A673 (cell line): Measurements from ENCODE around the gene PKD1. TPM values are rescaled to one million over a fixed set of nuclear protein-coding genes. Genes with fewer than 3 reads are reported as not detected.

ENCODE experiments used
- BruUV-seq: library from RNA; stranded (reverse); fragments of 400-500 nt; replicated peaks from 2 replicates; lab custom pipeline; 2021; lab: Mats Ljungman, UMichigan
- CTCF ChIA-PET: fragments of 300-600 bp; sonication (Branson Sonifier 250); formaldehyde crosslinking; loops from one replicate; lab custom pipeline; 2022; ENCODE audit warnings: antibody characterized with exemption; lab: Charles Lee
- POLR2A ChIA-PET: fragments of 300-600 bp; sonication (Branson Sonifier 250); formaldehyde crosslinking; loops from one replicate; lab custom pipeline; 2022; ENCODE audit warnings: antibody characterized with exemption; ENCODE audit not compliant: low non-redundant PET; lab: Charles Lee
- DNase-seq: peaks from one replicate; pipeline ENCODE4 v3.0.0-alpha.2; 2015; ENCODE audit warnings: low spot score
- H3K27ac ChIP-seq: fragments of 200-600 bp; sonication (generic); 2 replicates; pipeline ENCODE4 v1.5.1; 2016; ENCODE audit warnings: mixed run types, low read depth, mild to moderate bottlenecking, mixed read lengths, antibody characterized with exemption, low read length; ENCODE audit not compliant: poor library complexity, severe bottlenecking
- H3K27me3 ChIP-seq: fragments of 200-600 bp; sonication (generic); replicated peaks from 2 replicates; pipeline ENCODE4 v1.6.1; 2017; ENCODE audit warnings: mixed run types, low read depth, mild to moderate bottlenecking, mixed read lengths, antibody characterized with exemption, low read length; ENCODE audit not compliant: insufficient read depth, poor library complexity
- H3K36me3 ChIP-seq: fragments of 200-600 bp; sonication (generic); 2 replicates; pipeline ENCODE4 v1.6.1; 2016; ENCODE audit warnings: mixed run types, mild to moderate bottlenecking, mixed read lengths, antibody characterized with exemption, low read length; ENCODE audit not compliant: insufficient read depth, poor library complexity, severe bottlenecking
- H3K4me1 ChIP-seq: fragments of 200-600 bp; sonication (generic); 2 replicates; pipeline ENCODE4 v1.6.1; 2017; ENCODE audit warnings: mixed run types, mild to moderate bottlenecking, mixed read lengths, antibody characterized with exemption, low read length; ENCODE audit not compliant: insufficient read depth, poor library complexity, severe bottlenecking
- H3K4me3 ChIP-seq: fragments of 200-600 bp; sonication (generic); 2 replicates; pipeline ENCODE4 v1.5.1; 2016; ENCODE audit warnings: low read depth, mixed run types, mild to moderate bottlenecking, mixed read lengths, low read length; ENCODE audit not compliant: poor library complexity, severe bottlenecking
- H3K9me3 ChIP-seq: fragments of 200-600 bp; sonication (generic); 2 replicates; pipeline ENCODE4 v1.6.1; 2016; ENCODE audit warnings: mixed run types, low read depth, mild to moderate bottlenecking, mixed read lengths, antibody characterized with exemption, low read length; ENCODE audit not compliant: poor library complexity, severe bottlenecking
- EZH2 ChIP-seq: fragments of 200-600 bp; sonication (generic); IDR thresholded peaks from 2 replicates; pipeline ENCODE4 v1.6.1; 2017; ENCODE audit warnings: borderline replicate concordance, low read depth, mild to moderate bottlenecking, mixed read lengths, antibody characterized with exemption, low read length; ENCODE audit not compliant: poor library complexity, severe bottlenecking
- intact Hi-C: fragments of 100-400 bp; cut with micrococcal nuclease; formaldehyde crosslinking; loops from one replicate; pipeline ENCODE4 v1.10.0; 2022; ENCODE audit not compliant: unreplicated experiment
- total RNA-seq: library from RNA; stranded (reverse); gene quantifications from 2 replicates; pipeline ENCODE4 v1.2.3, GENCODE V29; 2021
- TF ChIP-seq, protein P1 (sequence below): fragments of 300-800, 200-600 bp; sonication (generic); conservative IDR thresholded peaks from 2 replicates; pipeline ENCODE4 v1.5.1; 2017; ENCODE audit warnings: low read depth, mild to moderate bottlenecking, antibody characterized with exemption, low read length, moderate library complexity, mixed read lengths

The PKD1 gene
- total RNA-seq, 1 experiment from 2014 or later: 121 TPM

DNA sequence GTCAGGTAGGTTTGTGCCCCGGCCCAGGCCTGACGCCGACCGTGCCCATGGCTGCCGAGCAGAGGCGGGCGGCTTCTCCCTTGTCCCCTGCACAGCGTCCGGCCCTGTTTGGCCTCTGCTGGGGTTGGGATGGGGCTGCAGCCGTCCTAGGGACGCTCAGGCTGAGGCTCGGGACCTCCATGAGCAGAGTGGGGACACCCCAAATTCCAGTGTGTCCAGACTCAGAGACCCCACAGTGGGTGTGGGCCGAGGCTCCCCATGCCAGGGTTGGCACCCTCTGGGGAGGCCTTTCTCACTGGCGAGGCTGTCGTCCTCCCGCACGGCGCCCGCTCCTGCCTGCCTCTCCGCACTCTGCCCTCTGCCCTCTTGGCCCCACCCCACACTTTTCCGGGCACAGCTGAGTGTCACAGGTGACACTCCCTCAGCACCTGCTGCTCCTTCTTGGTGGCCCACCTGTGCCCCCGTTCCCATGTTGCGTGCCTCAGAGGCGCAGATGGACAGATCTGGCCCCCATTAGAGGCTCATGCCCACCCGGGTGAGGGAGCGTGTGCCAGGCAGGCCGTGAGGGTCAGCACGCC lies 36.0 kb upstream of the PKD1 start:
- intact Hi-C loops: no loop called here
- BruUV-seq: no TSS peak
- ChIA-PET POLR2A (no interaction called here), CTCF (no interaction called here)
- TF ChIP-seq, protein P1, sequence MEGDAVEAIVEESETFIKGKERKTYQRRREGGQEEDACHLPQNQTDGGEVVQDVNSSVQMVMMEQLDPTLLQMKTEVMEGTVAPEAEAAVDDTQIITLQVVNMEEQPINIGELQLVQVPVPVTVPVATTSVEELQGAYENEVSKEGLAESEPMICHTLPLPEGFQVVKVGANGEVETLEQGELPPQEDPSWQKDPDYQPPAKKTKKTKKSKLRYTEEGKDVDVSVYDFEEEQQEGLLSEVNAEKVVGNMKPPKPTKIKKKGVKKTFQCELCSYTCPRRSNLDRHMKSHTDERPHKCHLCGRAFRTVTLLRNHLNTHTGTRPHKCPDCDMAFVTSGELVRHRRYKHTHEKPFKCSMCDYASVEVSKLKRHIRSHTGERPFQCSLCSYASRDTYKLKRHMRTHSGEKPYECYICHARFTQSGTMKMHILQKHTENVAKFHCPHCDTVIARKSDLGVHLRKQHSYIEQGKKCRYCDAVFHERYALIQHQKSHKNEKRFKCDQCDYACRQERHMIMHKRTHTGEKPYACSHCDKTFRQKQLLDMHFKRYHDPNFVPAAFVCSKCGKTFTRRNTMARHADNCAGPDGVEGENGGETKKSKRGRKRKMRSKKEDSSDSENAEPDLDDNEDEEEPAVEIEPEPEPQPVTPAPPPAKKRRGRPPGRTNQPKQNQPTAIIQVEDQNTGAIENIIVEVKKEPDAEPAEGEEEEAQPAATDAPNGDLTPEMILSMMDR: no peak
- no peak for TF ChIP-seq EZH2
- Histone ChIP-seq H3K27me3 (no peaks in the 10 kb centered on the region), H3K36me3 (peaks cover 28% of the 10 kb centered on the region), H3K27ac (no peak overlapping the region), H3K4me1 (no peaks in the 10 kb centered on the region), H3K9me3 (no peaks in the 10 kb centered on the region), H3K4me3 (no peak overlapping the region)
- no peak for DNase-seq

DNA sequence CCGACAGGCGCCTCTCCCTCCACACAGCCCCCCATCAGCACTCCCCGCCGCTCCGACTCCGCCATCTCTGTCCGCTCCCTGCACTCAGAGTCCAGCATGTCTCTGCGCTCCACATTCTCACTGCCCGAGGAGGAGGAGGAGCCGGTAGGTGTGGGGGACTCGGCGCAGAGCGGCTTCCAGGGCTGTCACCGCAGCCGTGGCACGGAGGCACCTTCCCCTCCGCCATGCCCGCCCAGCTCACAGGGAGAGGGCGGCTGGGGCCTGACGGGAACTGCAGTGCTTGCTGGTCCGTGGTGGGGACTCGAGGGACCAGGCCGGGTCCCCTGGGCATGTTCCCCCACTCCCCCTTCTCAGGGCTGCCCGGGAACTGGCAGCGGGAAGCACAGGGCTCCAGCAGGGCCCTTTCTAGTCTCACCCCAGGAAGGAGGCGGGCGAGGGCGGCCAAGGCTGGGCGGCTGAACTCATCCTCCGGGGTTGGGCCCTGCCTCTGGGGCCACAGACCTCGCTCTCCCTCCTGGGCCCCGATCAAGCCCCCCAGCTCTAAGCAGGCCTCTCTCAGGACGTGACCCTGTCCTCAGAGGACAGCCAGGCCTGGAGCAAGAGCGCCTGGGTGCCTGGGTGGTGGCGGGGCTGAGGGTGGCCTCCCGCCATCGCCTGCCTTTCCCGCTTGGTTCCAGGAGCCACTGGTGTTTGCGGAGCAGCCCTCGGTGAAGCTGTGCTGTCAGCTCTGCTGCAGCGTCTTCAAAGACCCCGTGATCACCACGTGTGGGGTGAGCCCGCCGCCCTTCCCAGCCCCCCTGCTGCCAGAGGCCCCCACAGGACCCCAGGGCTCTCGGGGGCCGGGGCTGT lies 35.1 kb upstream of the PKD1 start:
- BruUV-seq: no TSS peak

DNA sequence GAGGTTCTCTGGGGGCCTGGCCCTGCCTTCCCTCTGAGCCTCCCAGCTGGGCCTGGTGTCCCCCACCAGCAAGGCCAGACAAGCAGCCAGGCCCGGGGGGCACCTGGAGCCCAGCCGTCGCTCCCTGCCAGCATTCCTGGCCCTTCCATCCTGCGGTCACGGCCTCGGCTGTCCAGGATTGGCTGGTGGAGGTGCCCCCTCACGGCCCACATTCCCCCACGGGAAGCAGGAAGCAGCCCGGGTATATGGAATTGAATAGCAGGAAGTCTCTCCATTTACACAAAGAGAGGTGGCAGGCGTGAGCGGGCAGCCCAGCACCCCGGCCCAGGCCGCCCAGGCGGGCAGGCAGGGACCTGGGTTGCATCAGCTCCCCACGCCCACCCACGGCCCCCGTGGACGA lies 34.4 kb upstream of the PKD1 start:
- ChIA-PET CTCF (no interaction called here), POLR2A (no interaction called here)
- no peak overlapping the region for H3K4me3 ChIP-seq
- no TSS peak for BruUV-seq
- TF ChIP-seq EZH2: no peak
- TF ChIP-seq, protein P1: no peak
- no peak for DNase-seq
- no peaks in the 10 kb centered on the region for H3K9me3 ChIP-seq
- H3K27me3 ChIP-seq: no peaks in the 10 kb centered on the region
- H3K27ac ChIP-seq: peak overlapping the region; percentile 61
- intact Hi-C loops: no loop called here
- H3K4me1 ChIP-seq: no peaks in the 10 kb centered on the region
- H3K36me3 ChIP-seq: peaks cover 20% of the 10 kb centered on the region

More for the DNA sequence above, 35.1 kb upstream of the PKD1 start:
- H3K27ac ChIP-seq: no peak overlapping the region
- no peak for DNase-seq
- no peak overlapping the region for H3K4me3 ChIP-seq
- TF ChIP-seq, protein P1: no peak
- TF ChIP-seq EZH2: no peak
- intact Hi-C loops: no loop called here
- no peaks in the 10 kb centered on the region for H3K4me1 ChIP-seq
- ChIA-PET POLR2A (interaction anchor here (0.6 kb wide), 1 partner anchor 25 kb away, joined by 4 read pairs; no protein-coding TSS in a partner anchor), CTCF (no interaction called here)
- H3K36me3 ChIP-seq: peaks cover 26% of the 10 kb centered on the region
- no peaks in the 10 kb centered on the region for H3K27me3 ChIP-seq
- no peaks in the 10 kb centered on the region for H3K9me3 ChIP-seq
